Brain microvascular endothelial cell (primary cell): ENCODE measurements around the gene IKBKE.

Experiments used
- DNase-seq: peaks from one replicate; pipeline ENCODE4 v3.0.0-alpha.2; 2020
- H3K27ac ChIP-seq: fragments of 250-450 bp; sonication (Bioruptor Pico); 2 replicates; pipeline ENCODE4 v1.5.1; 2020; ENCODE audit warnings: mild to moderate bottlenecking, moderate library complexity
- H3K27me3 ChIP-seq: fragments of 250-450 bp; sonication (Bioruptor Pico); replicated peaks from 2 replicates; pipeline ENCODE4 v1.5.1; 2020; ENCODE audit warnings: mild to moderate bottlenecking
- H3K36me3 ChIP-seq: fragments of 250-450 bp; sonication (Bioruptor Pico); replicated peaks from 2 replicates; pipeline ENCODE4 v1.5.1; 2020; ENCODE audit warnings: mild to moderate bottlenecking
- H3K4me3 ChIP-seq: 2 replicates; pipeline ENCODE4 v1.5.1; 2011; ENCODE audit warnings: low read depth, mild to moderate bottlenecking, control low read depth, low read length, moderate library complexity
- CTCF ChIP-seq: IDR thresholded peaks from 2 replicates; pipeline ENCODE4 v1.5.1; 2011; ENCODE audit warnings: low read depth, mild to moderate bottlenecking, moderate library complexity, low read length, control low read depth, inconsistent platforms; ENCODE audit errors: missing control alignments
- in situ Hi-C: cut with HindIII; loops from 2 replicates; pipeline ENCODE4 v1.10.0; 2017; ENCODE audit warnings: low sequenced_read_pairs, low pct_ligation_motif_present

IKBKE gene

GRCh38 chr1:206442101-206442500 is 28.2 kb upstream of the IKBKE start:
- in situ Hi-C loops, result no loop called here
- no peak overlapping the region for H3K4me3 ChIP-seq
- peak; percentile 38 for DNase-seq
- peaks cover 67% of the 10 kb centered on the region for H3K36me3 ChIP-seq
- no peak overlapping the region for H3K27ac ChIP-seq
- no peak for TF ChIP-seq CTCF
- no peaks in the 10 kb centered on the region for H3K27me3 ChIP-seq

- no peak for TF ChIP-seq CTCF
- in situ Hi-C loops, result no loop called here
- peaks cover 49% of the 10 kb centered on the region for H3K36me3 ChIP-seq
- no peak overlapping the region for H3K4me3 ChIP-seq
- DNase-seq, result no peak
- no peak overlapping the region for H3K27ac ChIP-seq
- H3K27me3 ChIP-seq, result no peaks in the 10 kb centered on the region
Observed at GRCh38 chr1:206445116-206445515, 25.2 kb upstream of the IKBKE start.

GRCh38 chr1:206445911-206446356 is 24.3 kb upstream of the IKBKE start:
- Histone ChIP-seq H3K36me3 (peaks cover 49% of the 10 kb centered on the region), H3K27ac (no peak overlapping the region), H3K27me3 (no peaks in the 10 kb centered on the region), H3K4me3 (no peak overlapping the region)
- in situ Hi-C loops, result no loop called here
- TF ChIP-seq CTCF, result no peak
- DNase-seq, result no peak

GRCh38 chr1:206446688-206447421 is 23.4 kb upstream of the IKBKE start:
- TF ChIP-seq CTCF, result no peak
- peaks cover 52% of the 10 kb centered on the region for H3K36me3 ChIP-seq

GRCh38 chr1:206447422-206447765 is 22.9 kb upstream of the IKBKE start:
- in situ Hi-C loops, result no loop called here
- Histone ChIP-seq H3K4me3 (no peak overlapping the region), H3K27ac (no peak overlapping the region), H3K36me3 (peaks cover 49% of the 10 kb centered on the region), H3K27me3 (no peaks in the 10 kb centered on the region)
- no peak for DNase-seq
- no peak for TF ChIP-seq CTCF

More at GRCh38 chr1:206446688-206447421, 23.4 kb upstream of the IKBKE start:
- H3K27ac ChIP-seq, result no peak overlapping the region
- DNase-seq, result no peak
- no peak overlapping the region for H3K4me3 ChIP-seq
- in situ Hi-C loops, result no loop called here
- H3K27me3 ChIP-seq, result no peaks in the 10 kb centered on the region

GRCh38 chr1:206447792-206448191 is 22.5 kb upstream of the IKBKE start:
- DNase-seq, result no peak
- H3K27me3 ChIP-seq, result no peaks in the 10 kb centered on the region
- in situ Hi-C loops, result no loop called here
- no peak overlapping the region for H3K27ac ChIP-seq
- peaks cover 50% of the 10 kb centered on the region for H3K36me3 ChIP-seq
- H3K4me3 ChIP-seq, result no peak overlapping the region
- TF ChIP-seq CTCF, result no peak
